Esophagus squamous epithelium (tissue), 5 donors: Measurements from ENCODE around the gene UBE2QL1. TPM values are rescaled to one million over a fixed set of nuclear protein-coding genes. Genes with fewer than 3 reads are reported as not detected.

Source experiments
- DNase-seq: peaks from one replicate; lab custom pipeline; 2025; lab: John Stamatoyannopoulos, UW
- H3K27ac ChIP-seq, 4 donors: fragments of 200-600 bp; sonication (generic); one replicate each; pipeline ENCODE4 v1.5.1; 2016 to 2019; ENCODE audit warnings: mild to moderate bottlenecking in 1 of 4
- H3K27me3 ChIP-seq, 4 donors: fragments of 200-600 bp; sonication (generic); 1 replicate in 3 of 4; 2 replicates in 1 of 4; pipeline versions ENCODE4 v1.5.1 to v1.6.0; 2017 to 2021; ENCODE audit warnings: antibody characterized with exemption in 1 of 4
- H3K36me3 ChIP-seq, 3 donors: fragments of 200-600 bp; sonication (generic); one replicate each; pipeline ENCODE4 v1.5.1; 2016 to 2019
- H3K4me1 ChIP-seq, 3 donors: fragments of 200-600 bp; sonication (generic); one replicate each; pipeline ENCODE4 v1.5.1; 2017 to 2019
- H3K4me3 ChIP-seq, 4 donors: fragments of 200-600 bp; sonication (generic); 1 replicate in 3 of 4; 2 replicates in 1 of 4; pipeline ENCODE4 v1.5.1; 2016 to 2019; ENCODE audit warnings: mild to moderate bottlenecking in 2 of 4, moderate library complexity in 1 of 4
- H3K9me3 ChIP-seq, 3 donors: fragments of 200-600 bp; sonication (generic); one replicate each; pipeline ENCODE4 v1.5.1; 2016 to 2019
- CTCF ChIP-seq, 6 experiments: fragments of 450-650 bp in 4 of 6; fragments of 200-600 bp in 2 of 6; sonication (generic) in 2 of 6; IDR thresholded peaks; one replicate each; pipeline ENCODE4 v1.5.1; 2016 to 2019; ENCODE audit warnings: antibody characterized with exemption in 6 of 6, mild to moderate bottlenecking in 4 of 6, moderate library complexity in 4 of 6
- POLR2A ChIP-seq, 4 donors: fragments of 450-650 bp; IDR thresholded peaks; one replicate each; pipeline ENCODE4 v1.6.1; 2017; ENCODE audit warnings: antibody characterized with exemption in 4 of 4, mild to moderate bottlenecking in 4 of 4, moderate library complexity in 3 of 4
- WGBS, 2 donors: methylation state at CpG; one replicate each; pipeline ENCODE4 v1.1.5; 2018; 5-methylcytosine and 5-hydroxymethylcytosine counted together
- intact Hi-C: fragments of 100-400 bp; cut with DNase I; formaldehyde crosslinking; loops from one replicate; pipeline ENCODE4 v1.15.0; 2022
- total RNA-seq, 4 donors: library from RNA; depleted of rRNA; stranded (reverse); fragments of >200 nt; gene quantifications; one replicate each; pipeline ENCODE4 v1.1.0, GENCODE V29; 2016
- donor health status: DM: yes; HTN: yes; CAD: no.

Gene UBE2QL1
- total RNA-seq, 4 donors from 2014 or later: 0.27 to 1.5 (median 0.33) TPM

DNA sequence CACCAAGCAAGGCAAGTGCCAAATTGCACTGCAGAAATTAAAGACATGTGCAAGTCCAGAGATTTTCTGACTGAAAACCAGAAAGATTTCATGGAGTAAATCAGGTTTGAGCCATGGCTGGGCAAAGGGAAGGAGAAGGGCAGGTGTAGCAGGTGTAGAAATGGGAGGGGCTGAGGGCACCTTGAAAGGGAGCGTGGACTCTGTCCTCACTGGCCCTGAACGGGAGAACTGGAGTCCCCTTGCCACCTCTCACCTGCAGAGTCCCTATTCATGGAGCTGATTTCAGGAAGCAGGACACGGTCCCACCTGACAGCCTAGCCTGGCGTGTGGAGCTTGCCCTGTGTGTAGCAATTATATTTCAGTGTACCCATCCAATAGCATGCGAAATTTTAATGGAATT, 46.3 kb downstream of the UBE2QL1 start:
- whole genome bisulfite sequencing, 2 donors: 68 to 75% methylated on average over 3 to 5 of the region's 5 CpGs
- Histone ChIP-seq H3K36me3 (peaks cover 0 to 2% (median 0%) of the 10 kb centered on the region in 3 donors), H3K27me3 (peaks cover 0 to 10% (median 0%) of the 10 kb centered on the region in 4 donors), H3K27ac (no peak overlapping the region), H3K4me1 (no peaks in the 10 kb centered on the region), H3K9me3 (no peaks in the 10 kb centered on the region), H3K4me3 (no peak overlapping the region)
- TF ChIP-seq POLR2A (IDR thresholded peaks at IDR 0.05): no peak
- TF ChIP-seq CTCF (IDR thresholded peaks at IDR 0.05): no peak
- DNase-seq: no peak
- intact Hi-C loops: no loop called here

- Histone ChIP-seq H3K4me1 (no peaks in the 10 kb centered on the region), H3K27ac (no peak overlapping the region), H3K4me3 (no peak overlapping the region), H3K36me3 (peaks cover 0 to 2% (median 0%) of the 10 kb centered on the region in 3 donors), H3K27me3 (peaks cover 0 to 10% (median 0%) of the 10 kb centered on the region in 4 donors), H3K9me3 (no peaks in the 10 kb centered on the region)
- 52 to 59% methylated on average over 8 of the region's 8 CpGs for WGBS, 2 donors
- intact Hi-C loops: no loop called here
- TF ChIP-seq CTCF (IDR thresholded peaks at IDR 0.05): no peak
- TF ChIP-seq POLR2A (IDR thresholded peaks at IDR 0.05): no peak
- no peak for DNase-seq
These were observed 47.0 kb downstream of the UBE2QL1 start for GRCh38 chr5:6495433-6496206.

DNA sequence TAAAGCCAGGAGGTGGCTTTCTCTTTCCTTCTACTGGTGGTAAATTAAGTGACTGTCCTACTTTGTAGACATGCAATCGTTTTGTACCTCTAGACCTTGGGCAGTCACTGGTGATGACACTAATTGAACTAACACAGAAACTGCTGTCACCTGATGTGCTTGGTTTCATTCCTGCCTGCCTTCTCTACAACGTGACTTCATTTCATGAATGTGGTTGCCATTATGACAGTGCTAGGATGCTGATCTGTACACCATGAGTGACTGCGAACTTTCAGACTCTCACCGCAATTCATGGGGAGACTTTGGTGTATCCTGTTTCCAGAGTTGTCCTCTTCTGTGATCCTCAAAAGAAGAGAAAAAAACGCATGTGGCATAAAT, 47.5 kb downstream of the UBE2QL1 start:
- WGBS, 2 donors: 50 to 76% methylated on average over 5 of the region's 5 CpGs
- TF ChIP-seq CTCF (IDR thresholded peaks at IDR 0.05) (no peak), POLR2A (IDR thresholded peaks at IDR 0.05) (no peak)
- no peak overlapping the region for H3K4me3 ChIP-seq
- no peak for DNase-seq
- peaks cover 0 to 10% (median 0%) of the 10 kb centered on the region in 4 donors for H3K27me3 ChIP-seq
- peaks cover 0 to 2% (median 0%) of the 10 kb centered on the region in 3 donors for H3K36me3 ChIP-seq
- no peaks in the 10 kb centered on the region for H3K4me1 ChIP-seq
- intact Hi-C loops: no loop called here
- no peaks in the 10 kb centered on the region for H3K9me3 ChIP-seq
- H3K27ac ChIP-seq: no peak overlapping the region

GRCh38 chr5:6496636-6497035, 48.0 kb downstream of the UBE2QL1 start:
- no peaks in the 10 kb centered on the region for H3K9me3 ChIP-seq
- DNase-seq: no peak
- peaks cover 0 to 2% (median 0%) of the 10 kb centered on the region in 3 donors for H3K36me3 ChIP-seq
- H3K4me3 ChIP-seq: no peak overlapping the region
- WGBS, 2 donors: 78 to 80% methylated on average over 6 of the region's 6 CpGs
- peaks cover 0 to 6% (median 0%) of the 10 kb centered on the region in 4 donors for H3K27me3 ChIP-seq
- H3K4me1 ChIP-seq: no peaks in the 10 kb centered on the region
- TF ChIP-seq POLR2A (IDR thresholded peaks at IDR 0.05) (no peak), CTCF (IDR thresholded peaks at IDR 0.05) (no peak)
- intact Hi-C loops: no loop called here
- H3K27ac ChIP-seq: no peak overlapping the region

GRCh38 chr5:6497262-6497661, 48.6 kb downstream of the UBE2QL1 start:
- intact Hi-C loops: no loop called here
- TF ChIP-seq POLR2A (IDR thresholded peaks at IDR 0.05) (no peak), CTCF (IDR thresholded peaks at IDR 0.05) (no peak)
- H3K27me3 ChIP-seq: no peaks in the 10 kb centered on the region
- 60 to 82% methylated on average over 1 of the region's 1 CpG for WGBS, 2 donors
- no peaks in the 10 kb centered on the region for H3K4me1 ChIP-seq
- H3K4me3 ChIP-seq: no peak overlapping the region
- no peak overlapping the region for H3K27ac ChIP-seq
- no peaks in the 10 kb centered on the region for H3K9me3 ChIP-seq
- H3K36me3 ChIP-seq: no peaks in the 10 kb centered on the region
- no peak for DNase-seq
